Epithelial cell of esophagus (primary cell): ENCODE measurements around the gene ZBTB37.

Source experiments
- DNase-seq: peaks from one replicate; pipeline ENCODE4 v3.0.0; 2010; ENCODE audit warnings: low read depth
- H3K4me3 ChIP-seq: 2 replicates; pipeline ENCODE4 v1.5.1; 2011; ENCODE audit warnings: mild to moderate bottlenecking, low read length, control low read depth
- TF ChIP-seq, protein P1 (sequence below): IDR thresholded peaks from 2 replicates; pipeline ENCODE4 v1.5.1; 2011; ENCODE audit warnings: low read depth, mild to moderate bottlenecking, low read length, control low read depth, inconsistent platforms; ENCODE audit not compliant: insufficient read depth; ENCODE audit errors: missing control alignments

Gene ZBTB37

DNA sequence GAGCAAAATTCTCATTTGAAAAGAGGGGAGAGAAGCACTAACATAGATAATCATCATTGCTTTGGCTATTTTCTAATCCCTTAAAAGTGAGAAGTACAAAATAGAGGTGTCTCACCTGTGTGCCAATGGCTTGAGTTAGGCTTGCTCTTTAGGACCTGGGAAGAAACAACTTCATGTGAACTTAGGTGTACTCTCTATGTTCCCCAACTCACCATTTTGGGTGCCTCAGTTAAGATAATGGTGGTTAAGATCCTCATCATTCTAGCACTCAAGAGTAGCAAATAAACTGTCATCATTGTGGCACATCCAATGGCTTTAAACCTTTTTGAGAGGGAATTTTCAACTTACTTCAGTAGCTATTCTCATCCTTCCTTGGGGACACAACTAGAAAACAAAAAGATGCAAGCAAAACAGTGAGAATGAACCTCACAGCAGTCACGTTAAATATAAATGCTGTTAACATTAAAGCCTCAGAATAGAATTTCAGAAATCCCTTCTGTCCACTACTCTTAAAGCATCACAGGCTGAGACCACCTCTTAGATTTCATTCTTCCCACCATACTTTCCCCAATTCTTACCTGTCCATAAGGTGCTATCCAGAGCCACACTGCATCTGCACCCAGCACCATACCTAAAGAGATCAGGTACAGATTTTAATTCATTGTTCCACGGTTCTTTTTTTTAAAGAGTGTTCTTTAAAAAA is 1.6 kb upstream of the ZBTB37 start:
- TF ChIP-seq, protein P1, sequence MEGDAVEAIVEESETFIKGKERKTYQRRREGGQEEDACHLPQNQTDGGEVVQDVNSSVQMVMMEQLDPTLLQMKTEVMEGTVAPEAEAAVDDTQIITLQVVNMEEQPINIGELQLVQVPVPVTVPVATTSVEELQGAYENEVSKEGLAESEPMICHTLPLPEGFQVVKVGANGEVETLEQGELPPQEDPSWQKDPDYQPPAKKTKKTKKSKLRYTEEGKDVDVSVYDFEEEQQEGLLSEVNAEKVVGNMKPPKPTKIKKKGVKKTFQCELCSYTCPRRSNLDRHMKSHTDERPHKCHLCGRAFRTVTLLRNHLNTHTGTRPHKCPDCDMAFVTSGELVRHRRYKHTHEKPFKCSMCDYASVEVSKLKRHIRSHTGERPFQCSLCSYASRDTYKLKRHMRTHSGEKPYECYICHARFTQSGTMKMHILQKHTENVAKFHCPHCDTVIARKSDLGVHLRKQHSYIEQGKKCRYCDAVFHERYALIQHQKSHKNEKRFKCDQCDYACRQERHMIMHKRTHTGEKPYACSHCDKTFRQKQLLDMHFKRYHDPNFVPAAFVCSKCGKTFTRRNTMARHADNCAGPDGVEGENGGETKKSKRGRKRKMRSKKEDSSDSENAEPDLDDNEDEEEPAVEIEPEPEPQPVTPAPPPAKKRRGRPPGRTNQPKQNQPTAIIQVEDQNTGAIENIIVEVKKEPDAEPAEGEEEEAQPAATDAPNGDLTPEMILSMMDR: no peak
- H3K4me3 ChIP-seq: peak overlapping the region; percentile 99
- DNase-seq: no peak

DNA sequence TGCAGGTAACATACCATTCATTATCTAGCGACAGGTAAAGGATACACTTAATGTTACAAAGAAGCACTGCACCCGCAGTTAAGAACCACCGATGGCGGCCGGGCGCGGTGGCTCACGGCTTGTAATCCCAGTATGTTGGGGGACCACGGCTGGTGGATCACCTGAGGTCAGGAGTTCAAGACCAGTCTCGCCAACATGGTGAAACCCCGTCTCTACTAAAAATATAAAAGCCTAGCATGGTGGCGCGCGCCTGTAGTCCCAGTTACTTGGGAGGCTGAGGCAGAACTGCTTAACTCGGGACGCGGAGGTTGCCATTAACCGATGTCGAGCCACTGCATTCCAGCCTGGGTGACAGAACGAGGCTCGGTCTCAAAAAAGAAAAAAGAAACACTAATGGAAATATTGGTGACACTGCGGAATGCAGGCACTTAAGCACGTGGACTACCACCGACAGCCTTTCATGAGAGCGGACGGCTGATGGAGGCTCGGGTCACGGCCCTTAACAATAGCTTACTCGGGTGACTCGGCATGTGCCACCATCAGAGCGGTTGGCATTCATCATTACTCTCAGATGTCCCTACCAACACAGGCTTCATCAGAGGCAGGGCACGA is 933 bp upstream of the ZBTB37 start:
- peak overlapping the region; percentile 99 for H3K4me3 ChIP-seq
- DNase-seq: no peak
- TF ChIP-seq, protein P1: no peak

DNA sequence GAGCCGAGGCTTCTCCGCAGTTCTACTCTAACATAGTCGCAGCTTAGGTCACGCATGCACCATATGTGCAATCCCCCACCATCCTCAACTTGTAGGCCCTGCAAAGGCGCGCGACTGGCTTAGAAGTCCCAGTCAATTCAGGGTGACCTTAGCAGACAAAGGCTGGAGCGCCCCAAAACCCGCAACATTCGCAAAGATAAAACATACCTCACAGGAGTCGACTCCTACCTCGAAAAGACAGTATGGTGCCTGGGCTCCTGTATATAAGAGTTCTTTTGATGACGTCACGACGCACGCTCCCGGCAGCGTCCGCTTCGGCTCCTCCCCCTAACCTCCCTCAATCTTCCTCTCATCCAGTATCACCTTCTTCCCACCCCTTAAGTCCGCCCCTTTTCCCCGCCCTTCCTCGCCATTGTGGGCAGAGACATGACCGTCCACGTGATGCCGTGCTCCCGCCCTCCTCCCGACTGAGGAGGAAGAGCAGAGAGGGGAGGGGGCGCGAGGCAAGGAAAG is 371 bp upstream of the ZBTB37 start, which contains the start of gene GAS5:
Gene GAS5 (minus strand): TSS at position 237 of the 513 bp plus-strand sequence.
- TF ChIP-seq, protein P1: no peak
- H3K4me3 ChIP-seq: peak within 1 kb of the TSS; percentile 99
- DNase-seq: peak; percentile 100

DNA sequence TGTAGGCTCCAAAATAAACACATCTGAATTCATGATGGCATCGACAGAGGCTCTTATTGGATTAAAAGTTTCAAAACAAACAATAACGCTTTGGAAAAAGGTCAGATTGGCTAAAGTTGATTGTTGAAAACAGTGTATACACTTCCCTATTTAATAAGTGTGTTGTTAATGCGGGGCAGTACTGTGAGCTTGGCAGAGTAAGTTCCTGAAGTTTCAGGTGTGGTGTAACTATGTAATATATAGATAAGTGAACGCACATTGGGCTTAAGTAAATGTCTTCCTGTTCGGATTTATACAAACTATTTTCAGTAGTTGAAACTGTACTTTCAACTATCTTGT is 810 bp downstream of the ZBTB37 start:
- no peak for DNase-seq
- TF ChIP-seq, protein P1: no peak
- peak overlapping the region; percentile 99 for H3K4me3 ChIP-seq

DNA sequence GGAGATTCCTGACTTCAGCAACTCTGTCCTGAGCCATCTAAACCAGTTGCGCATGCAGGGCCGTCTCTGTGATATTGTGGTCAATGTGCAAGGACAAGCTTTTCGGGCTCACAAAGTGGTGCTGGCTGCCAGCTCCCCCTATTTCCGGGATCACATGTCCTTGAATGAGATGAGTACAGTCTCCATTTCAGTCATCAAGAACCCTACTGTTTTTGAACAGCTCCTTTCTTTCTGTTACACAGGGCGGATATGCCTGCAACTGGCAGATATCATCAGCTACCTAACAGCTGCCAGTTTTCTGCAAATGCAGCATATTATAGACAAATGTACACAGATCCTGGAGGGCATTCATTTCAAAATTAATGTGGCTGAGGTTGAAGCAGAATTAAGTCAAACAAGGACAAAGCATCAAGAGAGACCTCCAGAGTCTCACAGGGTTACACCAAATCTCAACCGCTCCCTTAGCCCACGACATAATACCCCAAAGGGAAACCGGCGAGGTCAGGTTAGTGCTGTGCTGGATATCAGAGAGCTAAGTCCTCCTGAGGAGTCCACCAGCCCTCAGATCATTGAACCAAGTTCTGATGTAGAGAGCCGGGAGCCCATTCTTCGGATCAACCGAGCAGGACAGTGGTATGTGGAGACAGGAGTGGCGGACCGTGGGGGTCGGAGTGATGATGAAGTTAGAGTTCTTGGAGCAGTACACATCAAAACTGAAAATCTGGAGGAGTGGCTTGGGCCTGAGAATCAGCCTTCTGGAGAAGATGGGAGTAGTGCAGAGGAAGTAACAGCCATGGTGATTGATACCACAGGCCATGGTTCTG is 2.3 kb downstream of the ZBTB37 start:
- TF ChIP-seq, protein P1: no peak
- DNase-seq: no peak
- no peak overlapping the region for H3K4me3 ChIP-seq

DNA sequence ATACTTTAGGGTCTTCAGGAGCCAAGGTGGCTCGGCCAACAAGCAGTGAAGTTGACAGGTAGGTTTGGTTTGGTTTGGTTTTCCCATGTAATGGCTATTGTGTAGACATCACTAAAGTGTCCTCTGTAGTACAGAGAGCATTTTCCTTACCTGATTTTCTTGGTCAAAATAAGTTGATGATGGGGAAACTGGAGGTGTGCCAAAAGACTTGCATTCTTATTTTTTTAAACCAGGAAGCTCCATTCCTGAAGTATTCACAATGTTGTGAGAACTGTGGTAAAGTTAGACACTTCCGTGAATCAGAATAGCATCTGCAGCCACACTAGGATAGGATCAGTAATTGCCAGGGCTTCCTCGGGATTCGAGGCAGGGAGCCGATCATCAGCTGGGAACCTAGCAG is 2.9 kb downstream of the ZBTB37 start:
- H3K4me3 ChIP-seq: no peak overlapping the region
- no peak for DNase-seq
- TF ChIP-seq, protein P1: no peak
